ENCODE results near the gene SGK1.
A peak's percentile ranks its signal among the peaks of the same experiment; 100 is the strongest.
"Not testable (repeated sequence)": the region's sequence is repeated elsewhere in the genome, so short reads cannot be mapped to it uniquely, and the experiment has no call there.

SGK1 gene

GRCh38 chr6:134328138-134328537 lies 10.2 kb upstream of the SGK1 start:
- no peak for DNase-seq (ENCODE audit: low spot score)

- not testable (repeated sequence) for DNase-seq (ENCODE audit: low spot score)
Observed at GRCh38 chr6:134326192-134326591, 8.3 kb upstream of the SGK1 start.

GRCh38 chr6:134324766-134325165 lies 6.9 kb upstream of the SGK1 start:
- no peak for DNase-seq (ENCODE audit: low spot score)

GRCh38 chr6:134324141-134324540 lies 6.2 kb upstream of the SGK1 start:
- no peak for DNase-seq (ENCODE audit: low spot score)

GRCh38 chr6:134323698-134324097 lies 5.8 kb upstream of the SGK1 start:
- no peak for DNase-seq (ENCODE audit: low spot score)

- no peak for DNase-seq (ENCODE audit: low spot score)
Observed at GRCh38 chr6:134323294-134323693, 5.4 kb upstream of the SGK1 start.

- no peak for DNase-seq (ENCODE audit: low spot score)
Observed at GRCh38 chr6:134322216-134322615, 4.3 kb upstream of the SGK1 start.

- DNase-seq (ENCODE audit: low spot score) = no peak
Observed at GRCh38 chr6:134321246-134321645, 3.3 kb upstream of the SGK1 start.

GRCh38 chr6:134319686-134320085 lies 1.8 kb upstream of the SGK1 start:
- DNase-seq (ENCODE audit: low spot score) = not testable (repeated sequence)

GRCh38 chr6:134318974-134319281 lies 1.0 kb upstream of the SGK1 start:
- DNase-seq (ENCODE audit: low spot score) = no peak

GRCh38 chr6:134318236-134318973 lies 493 bp upstream of the SGK1 start:
- peak; percentile 71 for DNase-seq (ENCODE audit: low spot score)

GRCh38 chr6:134316733-134317431 lies 1.0 kb downstream of the SGK1 start:
- DNase-seq (ENCODE audit: low spot score) = peak; percentile 79

GRCh38 chr6:134315974-134316441 lies 1.9 kb downstream of the SGK1 start:
- peak; percentile 84 for DNase-seq (ENCODE audit: low spot score)

GRCh38 chr6:134315189-134315588 lies 2.7 kb downstream of the SGK1 start:
- DNase-seq (ENCODE audit: low spot score) = peak; percentile 63

GRCh38 chr6:134314006-134314821 lies 3.7 kb downstream of the SGK1 start:
- peak; percentile 55 for DNase-seq (ENCODE audit: low spot score)

GRCh38 chr6:134312038-134312660 lies 5.8 kb downstream of the SGK1 start:
- DNase-seq (ENCODE audit: low spot score) = no peak

GRCh38 chr6:134310817-134311216 lies 7.1 kb downstream of the SGK1 start:
- no peak for DNase-seq (ENCODE audit: low spot score)

GRCh38 chr6:134309983-134310605 lies 7.8 kb downstream of the SGK1 start:
- no peak for DNase-seq (ENCODE audit: low spot score)

GRCh38 chr6:134309227-134309626 lies 8.7 kb downstream of the SGK1 start:
- DNase-seq (ENCODE audit: low spot score) = peak; percentile 66

GRCh38 chr6:134308800-134309199 lies 9.1 kb downstream of the SGK1 start:
- DNase-seq (ENCODE audit: low spot score) = peak; percentile 69

- no peak for DNase-seq (ENCODE audit: low spot score)
Observed at GRCh38 chr6:134307870-134308269, 10.0 kb downstream of the SGK1 start.

- DNase-seq (ENCODE audit: low spot score) = no peak
Observed at GRCh38 chr6:134307075-134307474, 10.8 kb downstream of the SGK1 start.
